Smooth muscle cell (in vitro differentiated cells): Measurements from ENCODE around the gene AOX1. TPM values are rescaled to one million over a fixed set of nuclear protein-coding genes. Genes with fewer than 3 reads are reported as not detected.

Experiments
- DNase-seq: peaks from one replicate; lab custom pipeline; 2025; ENCODE audit not compliant: unreplicated experiment; lab: John Stamatoyannopoulos, UW
- H2AFZ ChIP-seq: fragments of 200-600 bp; sonication (generic); 2 replicates; pipeline ENCODE4 v1.6.0; 2016; ENCODE audit warnings: antibody characterized with exemption, low read depth, mild to moderate bottlenecking
- H3F3A ChIP-seq: fragments of 200-600 bp; sonication (generic); 2 replicates; pipeline ENCODE4 v1.6.0; 2017; ENCODE audit warnings: antibody characterized with exemption, low read depth
- H3K27ac ChIP-seq: fragments of 200-600 bp; sonication (generic); 2 replicates; pipeline ENCODE4 v1.5.1; 2016; ENCODE audit warnings: low read depth, mild to moderate bottlenecking
- H3K27me3 ChIP-seq: fragments of 200-600 bp; sonication (generic); 2 replicates; pipeline ENCODE4 v1.6.1; 2016; ENCODE audit warnings: low read depth, mild to moderate bottlenecking
- H3K36me3 ChIP-seq: fragments of 200-600 bp; sonication (generic); 2 replicates; pipeline ENCODE4 v1.5.1; 2016; ENCODE audit warnings: low read depth
- H3K4me1 ChIP-seq: fragments of 200-600 bp; sonication (generic); 2 replicates; pipeline ENCODE4 v1.5.1; 2016; ENCODE audit warnings: low read depth
- H3K4me2 ChIP-seq: fragments of 200-600 bp; sonication (generic); 2 replicates; pipeline ENCODE4 v1.6.0; 2016; ENCODE audit warnings: mild to moderate bottlenecking
- H3K4me3 ChIP-seq: fragments of 200-600 bp; sonication (generic); 2 replicates; pipeline ENCODE4 v1.5.1; 2016; ENCODE audit warnings: mild to moderate bottlenecking
- H3K79me2 ChIP-seq: fragments of 200-600 bp; sonication (generic); 2 replicates; pipeline ENCODE4 v1.6.0; 2016; ENCODE audit warnings: low read depth, mild to moderate bottlenecking
- H3K9ac ChIP-seq: fragments of 200-600 bp; sonication (generic); 2 replicates; pipeline ENCODE4 v1.6.0; 2016; ENCODE audit warnings: low read depth
- H3K9me3 ChIP-seq: fragments of 200-600 bp; sonication (generic); replicated peaks from 2 replicates; pipeline ENCODE4 v1.5.1; 2016; ENCODE audit warnings: low read depth
- H4K20me1 ChIP-seq: fragments of 200-600 bp; sonication (generic); 2 replicates; pipeline ENCODE4 v1.6.0; 2016; ENCODE audit warnings: low read depth
- WGBS: methylation state at CpG from one replicate; pipeline ENCODE4 v1.1.7; 2016; ENCODE audit warnings: low lambda C conversion rate; 5-methylcytosine and 5-hydroxymethylcytosine counted together
- polyA plus RNA-seq: library from polyadenylated mRNA; unstranded; fragments of >200 nt; fragmentation: Nextera tagmentation; extraction: Ambion mirVana; gene quantifications from 2 replicates; pipeline ENCODE4 v1.2.1, GENCODE V29; 2016
- total RNA-seq: library from RNA; depleted of rRNA; stranded (reverse); fragments of >200 nt; gene quantifications from 2 replicates; pipeline ENCODE4 v1.2.3, GENCODE V29; 2014
- TF ChIP-seq, protein P1 (sequence below): fragments of 200-600 bp; sonication (generic); IDR thresholded peaks from 2 replicates; pipeline ENCODE4 v1.5.1; 2017; ENCODE audit warnings: borderline replicate concordance, mild to moderate bottlenecking, antibody characterized with exemption; ENCODE audit not compliant: insufficient read depth, poor library complexity, severe bottlenecking

The AOX1 gene
- total and polyA plus RNA-seq, 2 experiments from 2014 or later: 0.18 TPM; not detected in 1

DNA sequence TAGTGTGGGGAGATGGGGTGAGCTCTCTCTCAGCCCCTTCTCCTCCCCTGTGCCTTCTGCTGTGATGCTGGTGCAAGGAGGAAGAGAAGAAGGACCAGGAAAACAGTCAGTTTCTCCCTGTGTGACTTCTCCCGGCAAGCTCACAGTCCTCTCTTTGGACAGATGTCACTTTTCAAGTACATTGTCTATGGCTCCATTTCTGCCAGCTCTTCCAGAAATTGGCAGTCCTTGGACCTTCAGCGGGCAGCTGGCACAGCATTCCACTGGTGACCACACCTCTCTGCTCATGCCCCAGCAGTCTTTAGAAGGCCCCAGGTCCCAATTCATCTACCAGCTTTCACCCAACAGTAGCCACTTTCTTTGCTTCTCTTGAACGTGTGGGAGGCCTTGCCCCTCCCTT lies 63.9 kb downstream of the AOX1 start:
- no peak for DNase-seq
- no peaks in the 10 kb centered on the region for H4K20me1 ChIP-seq
- H3F3A ChIP-seq: no peaks in the 10 kb centered on the region
- H3K27ac ChIP-seq: no peak overlapping the region
- no peak overlapping the region for H3K9ac ChIP-seq
- TF ChIP-seq, protein P1, sequence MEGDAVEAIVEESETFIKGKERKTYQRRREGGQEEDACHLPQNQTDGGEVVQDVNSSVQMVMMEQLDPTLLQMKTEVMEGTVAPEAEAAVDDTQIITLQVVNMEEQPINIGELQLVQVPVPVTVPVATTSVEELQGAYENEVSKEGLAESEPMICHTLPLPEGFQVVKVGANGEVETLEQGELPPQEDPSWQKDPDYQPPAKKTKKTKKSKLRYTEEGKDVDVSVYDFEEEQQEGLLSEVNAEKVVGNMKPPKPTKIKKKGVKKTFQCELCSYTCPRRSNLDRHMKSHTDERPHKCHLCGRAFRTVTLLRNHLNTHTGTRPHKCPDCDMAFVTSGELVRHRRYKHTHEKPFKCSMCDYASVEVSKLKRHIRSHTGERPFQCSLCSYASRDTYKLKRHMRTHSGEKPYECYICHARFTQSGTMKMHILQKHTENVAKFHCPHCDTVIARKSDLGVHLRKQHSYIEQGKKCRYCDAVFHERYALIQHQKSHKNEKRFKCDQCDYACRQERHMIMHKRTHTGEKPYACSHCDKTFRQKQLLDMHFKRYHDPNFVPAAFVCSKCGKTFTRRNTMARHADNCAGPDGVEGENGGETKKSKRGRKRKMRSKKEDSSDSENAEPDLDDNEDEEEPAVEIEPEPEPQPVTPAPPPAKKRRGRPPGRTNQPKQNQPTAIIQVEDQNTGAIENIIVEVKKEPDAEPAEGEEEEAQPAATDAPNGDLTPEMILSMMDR: no peak
- no peak overlapping the region for H3K4me2 ChIP-seq
- no peaks in the 10 kb centered on the region for H3K36me3 ChIP-seq
- H3K4me3 ChIP-seq: no peak overlapping the region
- H3K79me2 ChIP-seq: no peaks in the 10 kb centered on the region
- WGBS: 82% methylated on average over 3 of the region's 3 CpGs
- H3K27me3 ChIP-seq: no peaks in the 10 kb centered on the region
- peaks cover 7% of the 10 kb centered on the region for H3K4me1 ChIP-seq
- H2AFZ ChIP-seq: no peak overlapping the region
- no peaks in the 10 kb centered on the region for H3K9me3 ChIP-seq

DNA sequence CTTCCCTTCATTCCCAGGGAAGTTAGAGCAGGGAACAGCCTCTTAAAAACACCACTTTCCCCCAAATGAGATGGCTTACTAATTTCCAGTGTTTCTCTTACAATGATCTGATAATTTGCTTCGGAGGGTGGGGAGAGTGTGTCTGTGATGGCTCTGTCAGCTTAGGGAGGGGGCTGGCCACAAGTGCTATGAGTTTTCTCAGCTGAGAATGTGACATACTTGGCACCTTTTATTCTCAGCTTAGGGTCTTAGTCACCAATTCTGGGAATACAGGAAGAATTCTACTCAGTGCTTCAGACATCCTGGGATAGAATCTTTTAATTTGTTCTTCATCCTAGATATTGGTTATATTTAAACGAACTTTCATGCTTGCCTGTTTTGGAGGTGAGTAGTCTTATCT lies 64.4 kb downstream of the AOX1 start:
- Histone ChIP-seq H3K9ac (no peak overlapping the region), H3K4me3 (no peak overlapping the region), H3F3A (no peaks in the 10 kb centered on the region), H3K79me2 (no peaks in the 10 kb centered on the region), H3K4me1 (peaks cover 7% of the 10 kb centered on the region), H4K20me1 (no peaks in the 10 kb centered on the region), H3K27ac (no peak overlapping the region), H3K9me3 (no peaks in the 10 kb centered on the region), H3K4me2 (no peak overlapping the region), H3K36me3 (no peaks in the 10 kb centered on the region), H2AFZ (no peak overlapping the region), H3K27me3 (no peaks in the 10 kb centered on the region)
- WGBS: 88% methylated on average over 2 of the region's 2 CpGs
- no peak for DNase-seq
- TF ChIP-seq, protein P1: no peak

DNA sequence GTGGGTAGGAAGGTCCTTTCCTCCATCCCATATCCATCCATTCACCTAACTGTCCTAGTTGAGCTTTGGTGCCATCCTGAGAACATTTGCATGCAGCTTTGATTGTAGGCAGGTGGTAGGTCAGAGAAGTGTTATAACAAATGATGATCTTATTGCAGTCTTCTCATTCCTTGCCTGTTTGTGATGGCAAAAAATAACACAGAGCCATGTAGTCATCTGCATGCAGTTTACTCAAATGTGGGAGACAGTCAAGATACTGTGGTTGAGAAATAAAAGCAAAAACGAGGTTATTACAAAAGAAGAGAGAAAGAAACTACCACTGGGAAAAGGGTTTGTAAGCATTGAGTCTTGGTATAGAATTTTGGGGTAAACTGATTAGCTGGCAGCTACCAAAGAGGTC lies 66.3 kb downstream of the AOX1 start:
- Histone ChIP-seq H3K27ac (no peak overlapping the region), H3K4me3 (no peak overlapping the region), H3F3A (no peaks in the 10 kb centered on the region), H3K9ac (no peak overlapping the region), H3K36me3 (no peaks in the 10 kb centered on the region), H3K4me2 (no peak overlapping the region), H3K9me3 (no peaks in the 10 kb centered on the region), H3K27me3 (no peaks in the 10 kb centered on the region), H4K20me1 (no peaks in the 10 kb centered on the region), H3K4me1 (peaks cover 7% of the 10 kb centered on the region), H2AFZ (no peak overlapping the region), H3K79me2 (no peaks in the 10 kb centered on the region)
- TF ChIP-seq, protein P1: no peak
- 88% methylated on average over 1 of the region's 1 CpG for WGBS
- no peak for DNase-seq

DNA sequence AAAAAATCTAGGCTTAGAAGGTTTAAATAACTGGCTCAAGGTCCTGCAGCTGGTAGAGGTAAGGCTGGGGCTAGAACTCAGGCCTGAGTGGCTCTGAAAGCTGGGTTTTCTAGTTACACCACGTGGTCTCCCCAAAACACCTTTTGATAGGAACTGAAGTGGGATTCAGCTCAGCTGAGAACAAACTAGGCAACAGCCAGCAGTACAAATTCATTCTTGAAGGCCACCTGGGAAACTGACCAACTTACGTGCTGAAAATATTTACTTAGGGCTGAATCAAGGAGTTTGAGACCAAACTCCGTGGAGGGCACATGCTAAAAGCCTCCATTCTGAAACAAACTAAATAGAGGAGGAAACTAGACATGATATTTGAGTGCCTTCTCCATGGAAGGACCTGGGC lies 67.2 kb downstream of the AOX1 start:
- no peak overlapping the region for H3K27ac ChIP-seq
- H3K4me2 ChIP-seq: no peak overlapping the region
- H3K4me1 ChIP-seq: peaks cover 7% of the 10 kb centered on the region
- H3K9ac ChIP-seq: no peak overlapping the region
- H3K79me2 ChIP-seq: no peaks in the 10 kb centered on the region
- WGBS: 88% methylated on average over 3 of the region's 3 CpGs
- no peak overlapping the region for H3K4me3 ChIP-seq
- no peaks in the 10 kb centered on the region for H3F3A ChIP-seq
- TF ChIP-seq, protein P1: no peak
- no peaks in the 10 kb centered on the region for H3K9me3 ChIP-seq
- no peaks in the 10 kb centered on the region for H4K20me1 ChIP-seq
- H2AFZ ChIP-seq: no peak overlapping the region
- no peak for DNase-seq
- no peaks in the 10 kb centered on the region for H3K27me3 ChIP-seq
- H3K36me3 ChIP-seq: no peaks in the 10 kb centered on the region
